Pons (tissue), 1 donor: ENCODE data around the gene FAM114A2.
"Not testable (repeated sequence)": the region's sequence is repeated elsewhere in the genome, so short reads cannot be mapped to it uniquely, and the experiment has no call there.

Source experiments
- DNase-seq: peaks from one replicate; pipeline ENCODE4 v3.0.0-alpha.2; 2016; ENCODE audit warnings: low spot score

FAM114A2 gene

GRCh38 chr5:154038707-154039457, at the start of gene FAM114A2, which contains the start of gene MFAP3:
Gene FAM114A2 (minus strand): TSS chr5:154038910. CDS start chr5:154034953, 3,957 bp downstream.
Gene MFAP3 (plus strand): TSS chr5:154038967. CDS start chr5:154049723, 10,756 bp downstream.
- peak; percentile 66 for DNase-seq

- DNase-seq: peak; percentile 75
Observed at GRCh38 chr5:154087260-154087659, 48.5 kb upstream of the FAM114A2 start.

- DNase-seq: no peak
Observed at GRCh38 chr5:154086641-154087040, 47.9 kb upstream of the FAM114A2 start.

DNA sequence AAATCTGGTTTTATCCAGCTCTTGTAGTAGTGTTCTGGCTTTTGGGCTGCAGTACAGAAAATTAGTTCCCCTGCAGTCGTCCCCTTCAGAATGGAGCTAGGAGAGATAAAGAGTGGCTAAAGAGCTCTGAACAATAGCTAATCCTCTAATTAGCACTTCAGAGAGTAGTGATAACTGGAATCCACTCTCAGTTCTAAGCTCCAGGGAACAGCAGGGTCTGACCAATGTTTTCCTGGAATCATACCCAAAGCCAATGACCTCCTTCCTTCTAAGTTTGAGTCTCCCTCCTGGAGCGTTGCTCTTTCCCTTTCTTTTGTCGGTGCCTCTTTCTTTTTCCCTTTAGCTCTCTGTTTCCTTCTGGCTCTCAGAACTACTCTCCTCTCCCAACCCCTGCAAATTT, 47.4 kb upstream of the FAM114A2 start:
- no peak for DNase-seq

- peak; percentile 19 for DNase-seq
Observed at GRCh38 chr5:154084062-154084639, 45.4 kb upstream of the FAM114A2 start.

DNA sequence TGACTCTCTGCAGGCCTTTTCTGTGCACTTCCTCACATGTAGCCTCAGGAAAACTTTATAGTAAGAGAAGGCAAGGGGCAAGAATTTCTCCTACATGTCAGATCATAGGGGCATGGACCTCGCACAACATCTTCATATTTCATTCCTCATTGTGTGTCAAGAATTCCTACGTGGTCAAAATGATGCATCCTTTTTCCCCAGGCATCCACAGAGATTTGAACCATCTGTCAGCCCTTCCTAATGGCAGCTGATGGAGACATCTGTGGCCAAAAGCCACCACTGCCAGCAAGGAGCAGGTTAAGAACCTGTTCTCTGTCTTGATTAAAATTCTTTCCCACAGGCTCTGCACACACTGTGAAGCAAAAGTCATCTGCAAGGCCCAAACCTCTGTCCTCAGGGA, 42.5 kb upstream of the FAM114A2 start:
- no peak for DNase-seq

DNA sequence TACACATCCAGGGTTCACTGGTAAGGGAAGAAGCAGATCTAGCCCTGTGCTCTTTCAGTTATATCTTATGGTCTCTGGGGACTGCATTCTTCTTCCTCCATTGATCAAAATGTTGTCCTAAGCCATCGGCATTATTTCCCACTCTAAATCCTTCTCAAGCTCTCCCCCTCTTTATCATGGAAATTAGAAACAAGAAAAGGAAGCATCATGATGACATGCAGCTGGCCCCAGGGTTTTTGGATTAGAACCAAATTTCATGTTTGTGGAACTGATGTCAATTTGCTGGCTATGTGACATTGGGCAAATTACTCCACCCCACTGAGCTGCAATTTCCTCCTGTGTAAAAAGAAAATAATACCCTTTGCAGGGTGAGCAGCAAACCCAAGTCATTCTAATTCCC, 39.6 kb upstream of the FAM114A2 start:
- DNase-seq: no peak

DNA sequence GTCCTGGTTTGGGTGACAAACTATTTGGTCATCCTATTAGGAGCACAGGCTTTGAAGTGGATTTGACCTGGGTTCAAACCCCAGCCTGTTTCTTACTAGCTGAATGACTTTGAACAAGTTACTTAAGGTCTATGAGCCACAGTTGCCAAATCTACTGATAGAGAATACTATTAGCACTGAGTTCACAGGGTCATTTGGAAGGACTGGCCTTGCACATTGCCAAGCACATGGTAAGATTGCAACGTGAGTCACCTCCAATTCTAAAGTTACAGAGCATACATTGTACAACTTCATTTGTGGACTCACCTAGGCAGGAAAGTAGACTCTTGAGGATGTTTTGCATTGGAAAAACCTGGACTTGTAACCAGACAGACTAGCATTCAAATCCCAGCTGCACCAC, 39.0 kb upstream of the FAM114A2 start:
- DNase-seq: no peak

- no peak for DNase-seq
Observed at GRCh38 chr5:154076240-154076922, 37.7 kb upstream of the FAM114A2 start.

DNA sequence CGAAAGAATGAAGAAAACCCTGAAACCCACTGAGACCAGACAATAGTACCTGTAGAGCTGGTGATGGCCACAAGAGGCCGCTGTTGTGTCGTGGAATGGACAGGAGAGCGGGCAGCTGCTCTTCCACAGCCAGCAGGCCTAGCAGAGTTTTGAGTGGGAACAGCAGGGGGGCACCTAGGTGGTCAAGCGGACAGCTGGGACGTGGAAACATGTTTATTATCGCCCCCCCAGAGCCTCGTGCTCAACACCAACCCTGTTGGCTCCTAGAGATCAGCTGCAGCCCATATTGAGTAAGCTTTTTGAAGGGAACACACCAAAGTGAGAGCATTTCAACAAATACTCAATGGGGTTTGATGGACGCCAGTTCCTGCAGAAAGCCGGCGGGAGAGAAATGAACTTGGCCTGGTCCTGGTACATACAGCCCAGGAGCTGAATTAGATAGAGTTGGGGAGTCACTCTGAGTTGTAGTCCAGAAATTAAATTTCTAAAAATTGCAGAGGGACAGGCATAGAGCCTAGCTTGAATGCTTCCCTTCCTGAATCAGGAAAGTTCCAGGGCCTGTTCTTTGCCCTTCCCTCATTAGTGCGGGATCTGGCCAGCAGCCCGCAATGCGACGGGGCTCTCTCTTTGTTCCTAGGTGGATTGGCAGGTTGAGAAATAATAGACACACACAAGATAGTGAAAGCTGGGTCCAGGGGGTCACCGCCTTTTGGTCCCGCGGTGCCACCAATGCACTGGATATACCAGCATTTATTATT, 33.9 kb upstream of the FAM114A2 start:
- DNase-seq: peak; percentile 74

DNA sequence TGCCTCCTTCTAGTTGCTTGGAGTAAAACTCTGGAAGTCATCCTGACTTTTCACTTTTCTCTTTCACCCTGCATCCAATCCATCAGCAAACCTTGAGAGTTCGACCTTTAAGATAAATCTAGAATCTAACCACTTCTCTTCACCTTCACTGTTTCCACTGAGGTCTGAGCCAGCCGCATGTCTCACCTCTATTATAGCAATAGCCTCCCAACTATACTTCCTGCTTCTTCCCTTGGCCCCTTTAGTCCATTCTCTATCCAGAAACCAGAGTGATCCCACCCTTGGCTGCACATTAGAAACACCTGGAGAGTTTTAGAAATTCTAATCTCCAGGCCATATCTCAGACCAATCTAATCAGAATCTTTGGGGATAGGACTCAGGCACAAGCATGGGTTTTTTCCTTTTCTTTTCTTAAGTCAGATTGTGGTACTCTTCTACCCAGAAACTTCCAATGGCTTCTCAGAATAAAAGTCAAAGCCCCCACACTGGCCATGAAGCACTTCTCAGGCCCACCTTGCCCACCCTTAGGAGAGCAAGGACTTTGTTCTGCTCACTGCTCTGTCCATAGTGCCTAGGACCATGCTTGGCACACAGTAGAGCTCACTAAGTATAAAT, 33.2 kb upstream of the FAM114A2 start:
- no peak for DNase-seq

DNA sequence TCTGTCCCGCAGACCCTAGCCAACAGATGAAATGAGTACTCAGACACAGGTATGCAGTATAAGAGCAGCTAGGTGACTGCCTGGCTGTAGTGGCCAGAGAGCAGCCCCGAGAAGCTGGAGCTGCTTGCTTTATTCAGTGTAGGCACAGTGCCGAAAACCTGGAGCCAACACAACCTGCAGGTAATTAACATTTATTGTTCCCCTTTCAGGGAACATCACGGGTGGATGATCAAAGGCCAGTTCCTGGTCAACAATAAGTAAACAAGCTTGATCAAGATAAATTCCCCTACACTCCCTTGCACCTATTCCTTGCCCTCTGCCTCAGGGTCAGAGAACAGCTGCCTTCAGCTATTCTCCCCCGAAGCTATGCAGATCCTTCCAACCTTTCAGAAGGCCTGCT, 31.1 kb upstream of the FAM114A2 start:
- not testable (repeated sequence) for DNase-seq

GRCh38 chr5:154065971-154066370, 27.3 kb upstream of the FAM114A2 start:
- no peak for DNase-seq

DNA sequence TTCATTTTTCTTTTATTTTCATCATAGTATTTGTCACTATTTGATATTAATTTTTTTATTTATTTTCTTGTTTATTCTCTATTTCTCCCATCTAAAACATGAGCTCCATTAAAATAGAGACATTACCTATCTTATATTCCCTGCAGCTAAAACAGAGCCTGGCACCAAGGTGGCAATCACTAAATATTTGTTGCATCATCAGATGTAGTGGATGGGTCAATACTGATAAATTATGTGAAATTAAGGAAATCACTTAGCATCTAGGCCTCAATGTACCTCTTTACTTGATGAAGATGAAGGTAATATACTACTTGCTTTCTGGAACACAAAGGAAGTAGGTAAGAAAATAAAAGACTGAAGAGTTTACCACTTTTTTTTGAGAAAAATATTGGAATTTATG, 24.7 kb upstream of the FAM114A2 start:
- no peak for DNase-seq

GRCh38 chr5:154060606-154061005, 21.9 kb upstream of the FAM114A2 start:
- no peak for DNase-seq

GRCh38 chr5:154059583-154059982, 20.9 kb upstream of the FAM114A2 start:
- no peak for DNase-seq

- DNase-seq: no peak
Observed at GRCh38 chr5:154059039-154059430, 20.3 kb upstream of the FAM114A2 start.

DNA sequence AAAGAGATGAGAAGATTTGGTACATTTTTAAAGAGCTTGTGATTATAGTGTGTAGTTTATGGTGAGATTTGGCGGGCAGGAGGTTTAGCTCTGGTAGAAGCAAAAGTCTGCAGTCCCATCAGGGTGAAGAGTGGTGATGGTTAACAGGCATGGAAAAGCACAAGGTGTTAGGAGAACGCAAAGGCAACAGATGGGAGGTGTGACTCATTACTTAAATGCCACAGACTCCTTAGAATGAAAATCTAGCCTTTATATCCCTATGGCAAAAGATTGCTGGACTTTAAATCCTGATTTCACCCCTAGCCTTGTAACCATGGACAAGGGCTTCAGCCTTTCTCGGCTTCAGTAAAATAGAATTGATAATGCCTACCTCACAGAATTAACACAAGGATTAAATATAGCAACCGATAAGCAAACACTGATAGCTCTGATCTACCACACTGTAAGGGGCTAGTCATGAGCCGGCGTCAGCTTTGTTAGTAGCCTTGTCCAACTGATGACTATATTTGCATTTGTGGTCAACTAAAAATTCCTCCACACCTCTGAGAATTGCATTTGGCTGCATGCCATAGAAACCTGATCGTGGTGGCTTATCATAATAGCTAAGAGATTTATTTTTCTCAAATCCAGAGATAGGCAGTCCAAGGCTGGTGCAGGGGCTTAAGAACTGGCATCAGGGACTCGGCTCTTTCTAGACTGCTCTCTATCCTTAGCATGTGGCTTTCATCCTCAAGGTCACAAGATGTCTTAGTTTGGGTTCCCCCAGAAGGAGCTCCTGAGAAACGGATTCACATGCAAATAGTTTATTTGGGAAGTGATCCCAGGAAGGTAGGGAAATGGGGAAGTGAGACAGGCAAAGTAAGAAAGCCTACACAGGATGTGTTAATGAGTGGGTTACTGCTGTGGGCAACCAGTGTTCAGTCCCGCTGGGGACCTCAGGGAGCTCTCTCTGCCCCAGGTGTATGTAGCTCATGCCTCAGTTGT, 19.6 kb upstream of the FAM114A2 start:
- DNase-seq: no peak

DNA sequence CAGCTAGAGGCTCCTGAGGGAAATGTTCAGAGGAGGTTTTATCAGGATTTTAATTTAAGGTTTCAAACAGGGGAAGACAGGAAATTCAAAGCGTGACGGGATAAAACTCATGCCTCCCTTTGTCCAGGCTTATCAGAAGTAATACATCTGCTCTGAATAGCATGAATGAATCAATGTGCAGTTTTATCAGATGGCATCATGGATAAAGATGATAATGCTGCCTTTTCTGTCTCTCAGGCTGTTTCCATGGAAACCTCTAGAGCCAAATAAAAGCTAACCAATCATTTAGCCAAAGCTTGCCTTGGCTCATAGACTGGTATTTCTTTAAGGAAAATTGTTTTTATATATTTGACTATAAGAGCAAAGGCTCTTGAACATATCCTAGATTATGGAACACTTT, 16.5 kb upstream of the FAM114A2 start:
- no peak for DNase-seq

GRCh38 chr5:154053468-154053867, 14.8 kb upstream of the FAM114A2 start:
- DNase-seq: no peak

GRCh38 chr5:154049636-154050035, 10.9 kb upstream of the FAM114A2 start:
- peak; percentile 34 for DNase-seq
